Measurements from ENCODE around the gene PLVAP. TPM values are rescaled to one million over a fixed set of nuclear protein-coding genes. Genes with fewer than 3 reads are reported as not detected.

Gene PLVAP
- total RNA-seq, 1 experiment from 2014 or later, result 0.08 TPM

DNA sequence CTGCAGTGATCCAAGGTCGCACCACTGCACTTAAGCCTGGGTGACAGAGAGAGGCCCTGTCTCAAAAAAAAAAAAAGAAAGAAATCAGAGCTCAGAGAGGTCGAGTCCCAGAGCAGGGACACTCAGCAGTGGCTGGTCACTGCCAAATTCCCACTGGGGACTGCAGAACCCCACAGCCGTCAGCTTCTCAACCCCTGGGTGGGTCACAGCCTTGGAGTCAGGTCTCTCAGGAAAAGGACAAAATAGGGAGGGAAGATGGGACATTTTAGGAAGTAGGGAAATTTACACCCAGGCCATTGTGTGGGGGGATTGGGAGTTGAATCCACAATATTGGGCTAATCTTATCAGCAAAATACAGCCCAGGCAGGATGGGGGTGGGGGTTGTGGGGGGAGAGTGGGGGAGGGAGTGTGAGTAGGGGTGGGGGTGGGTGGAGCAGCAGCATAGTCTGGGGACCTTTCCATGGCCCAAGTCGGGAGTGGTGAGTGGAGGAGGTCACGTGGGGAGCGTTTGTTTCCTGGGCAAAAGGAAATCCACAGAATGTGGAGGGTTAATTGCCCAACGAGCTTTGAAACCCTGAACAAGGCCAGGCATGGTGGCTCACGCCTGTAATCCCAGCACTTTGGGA, 21.9 kb upstream of the PLVAP start:
- no peak for ATAC-seq
- in situ Hi-C loops (cut with HindIII; ENCODE audit: low pct_unique_long_range_greater_than_20kb, low sequenced_read_pairs) (no loop called here), intact Hi-C loops (cut with micrococcal nuclease; ENCODE audit: unreplicated experiment) (loop anchor here (10.0 kb wide), 1 partner anchor 66 kb away; the partner anchor contains the start of gene NXNL1)
- ChIA-PET POLR2A (no interaction called here), CTCF (interaction anchor here (0.6 to 0.7 kb wide), 3 partner anchors 12 to 77 kb away, joined by 3 to 11 read pairs (median 6); no protein-coding TSS in a partner anchor)
- no TSS peak for BruUV-seq (replicated peaks)
- Histone ChIP-seq H3K27ac (ENCODE audit: low read length) (no peak overlapping the region), H3K4me1 (ENCODE audit: control insufficient read depth, insufficient read depth, low read length) (no peaks in the 10 kb centered on the region), H3K9me3 (ENCODE audit: control insufficient read depth, insufficient read depth, low read depth, low read length) (no peaks in the 10 kb centered on the region), H3K36me3 (ENCODE audit: control insufficient read depth, insufficient read depth, low read length) (no peaks in the 10 kb centered on the region), H3K4me3 (ENCODE audit: low read depth in 2 of 2, low read length in 2 of 2) (no peak overlapping the region), H3K27me3 (ENCODE audit: control insufficient read depth, insufficient read depth, low read length) (no peaks in the 10 kb centered on the region)
- TF ChIP-seq, protein P1, sequence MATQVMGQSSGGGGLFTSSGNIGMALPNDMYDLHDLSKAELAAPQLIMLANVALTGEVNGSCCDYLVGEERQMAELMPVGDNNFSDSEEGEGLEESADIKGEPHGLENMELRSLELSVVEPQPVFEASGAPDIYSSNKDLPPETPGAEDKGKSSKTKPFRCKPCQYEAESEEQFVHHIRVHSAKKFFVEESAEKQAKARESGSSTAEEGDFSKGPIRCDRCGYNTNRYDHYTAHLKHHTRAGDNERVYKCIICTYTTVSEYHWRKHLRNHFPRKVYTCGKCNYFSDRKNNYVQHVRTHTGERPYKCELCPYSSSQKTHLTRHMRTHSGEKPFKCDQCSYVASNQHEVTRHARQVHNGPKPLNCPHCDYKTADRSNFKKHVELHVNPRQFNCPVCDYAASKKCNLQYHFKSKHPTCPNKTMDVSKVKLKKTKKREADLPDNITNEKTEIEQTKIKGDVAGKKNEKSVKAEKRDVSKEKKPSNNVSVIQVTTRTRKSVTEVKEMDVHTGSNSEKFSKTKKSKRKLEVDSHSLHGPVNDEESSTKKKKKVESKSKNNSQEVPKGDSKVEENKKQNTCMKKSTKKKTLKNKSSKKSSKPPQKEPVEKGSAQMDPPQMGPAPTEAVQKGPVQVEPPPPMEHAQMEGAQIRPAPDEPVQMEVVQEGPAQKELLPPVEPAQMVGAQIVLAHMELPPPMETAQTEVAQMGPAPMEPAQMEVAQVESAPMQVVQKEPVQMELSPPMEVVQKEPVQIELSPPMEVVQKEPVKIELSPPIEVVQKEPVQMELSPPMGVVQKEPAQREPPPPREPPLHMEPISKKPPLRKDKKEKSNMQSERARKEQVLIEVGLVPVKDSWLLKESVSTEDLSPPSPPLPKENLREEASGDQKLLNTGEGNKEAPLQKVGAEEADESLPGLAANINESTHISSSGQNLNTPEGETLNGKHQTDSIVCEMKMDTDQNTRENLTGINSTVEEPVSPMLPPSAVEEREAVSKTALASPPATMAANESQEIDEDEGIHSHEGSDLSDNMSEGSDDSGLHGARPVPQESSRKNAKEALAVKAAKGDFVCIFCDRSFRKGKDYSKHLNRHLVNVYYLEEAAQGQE (IDR thresholded peaks at IDR 0.05; ENCODE audit: insufficient read depth in 1 of 2, low read depth in 2 of 2, low read length in 1 of 2), result no peak
- no peak for TF ChIP-seq SIN3A (IDR thresholded peaks at IDR 0.05; ENCODE audit: borderline replicate concordance, insufficient read depth, low read depth, low read length)
- TF ChIP-seq TCF7L2 (IDR thresholded peaks at IDR 0.05; ENCODE audit: low read depth, low read length), result no peak
- no peak for TF ChIP-seq POLR2AphosphoS5 (IDR thresholded peaks at IDR 0.05; ENCODE audit: low read depth, low read length)
- TF ChIP-seq CTCF (IDR thresholded peaks at IDR 0.05), result no peak
- DNase-seq (ENCODE audit: low read depth, low spot score), result no peak

- Histone ChIP-seq H3K27me3 (ENCODE audit: control insufficient read depth, insufficient read depth, low read length) (no peaks in the 10 kb centered on the region), H3K36me3 (ENCODE audit: control insufficient read depth, insufficient read depth, low read length) (no peaks in the 10 kb centered on the region), H3K4me1 (ENCODE audit: control insufficient read depth, insufficient read depth, low read length) (peaks cover 5% of the 10 kb centered on the region), H3K27ac (ENCODE audit: low read length) (peak overlapping the region; percentile 39; the same call in 1 of the 2 replicates), H3K4me3 (ENCODE audit: low read depth in 2 of 2, low read length in 2 of 2) (no peak overlapping the region), H3K9me3 (ENCODE audit: control insufficient read depth, insufficient read depth, low read depth, low read length) (no peaks in the 10 kb centered on the region)
- DNase-seq (ENCODE audit: low read depth, low spot score) (no peak), ATAC-seq (peak; percentile 56)
- peak; percentile 80 for TF ChIP-seq CTCF (IDR thresholded peaks at IDR 0.05)
- TF ChIP-seq POLR2AphosphoS5 (IDR thresholded peaks at IDR 0.05; ENCODE audit: low read depth, low read length), result no peak
- TF ChIP-seq, protein P1 (IDR thresholded peaks at IDR 0.05; ENCODE audit: insufficient read depth in 1 of 2, low read depth in 2 of 2, low read length in 1 of 2), result no peak
- in situ Hi-C loops (cut with HindIII; ENCODE audit: low pct_unique_long_range_greater_than_20kb, low sequenced_read_pairs), result no loop called here
- ChIA-PET POLR2A (no interaction called here), CTCF (no interaction called here)
- no TSS peak for BruUV-seq (replicated peaks)
- intact Hi-C loops (cut with micrococcal nuclease; ENCODE audit: unreplicated experiment), result loop anchor here (10.0 kb wide), 1 partner anchor 70 kb away; the partner anchor contains the start of gene NXNL1
Observed at GRCh38 chr19:17394891-17395415, 17.8 kb upstream of the PLVAP start.
